Measurements from ENCODE around the gene ALG2.
A peak's percentile ranks its signal among the peaks of the same experiment; 100 is the strongest.
"Not testable (repeated sequence)": the region's sequence is repeated elsewhere in the genome, so short reads cannot be mapped to it uniquely, and the experiment has no call there.

ALG2 gene

GRCh38 chr9:99253134-99253533 is 31.4 kb upstream of the ALG2 start:
- peak; percentile 50 for DNase-seq
- Mint-ChIP-seq H3K27ac (peak overlapping the region; percentile 98), H3K27me3 (no peaks in the 10 kb centered on the region), H3K36me3 (peaks cover 5 to 8% of the 10 kb centered on the region in 2 donors), H3K9me3 (peaks cover 5 to 6% of the 10 kb centered on the region in 2 donors), H3K4me3 (peak overlapping the region; percentile 31 to 70), H3K4me1 (peaks cover 34 to 72% of the 10 kb centered on the region in 2 donors)
- ATAC-seq (replicated peaks), result peak; percentile 51 to 53

GRCh38 chr9:99251157-99251556 is 29.4 kb upstream of the ALG2 start:
- DNase-seq (no peak), ATAC-seq (replicated peaks) (no peak)
- no peaks in the 10 kb centered on the region for H3K27me3 Mint-ChIP-seq
- peaks cover 7 to 9% of the 10 kb centered on the region in 2 donors for H3K9me3 Mint-ChIP-seq
- no peak overlapping the region for H3K27ac Mint-ChIP-seq
- H3K4me3 Mint-ChIP-seq, result no peak overlapping the region
- peaks cover 29 to 65% of the 10 kb centered on the region in 2 donors for H3K4me1 Mint-ChIP-seq
- H3K36me3 Mint-ChIP-seq, result peaks cover 5 to 10% of the 10 kb centered on the region in 2 donors

- DNase-seq (no peak), ATAC-seq (replicated peaks) (peak in 1 of 2 donors; percentile 19)
- Mint-ChIP-seq H3K36me3 (peaks cover 2 to 10% of the 10 kb centered on the region in 2 donors), H3K4me1 (peaks cover 28 to 56% of the 10 kb centered on the region in 2 donors), H3K4me3 (no peak overlapping the region), H3K9me3 (peaks cover 3% of the 10 kb centered on the region in 2 donors), H3K27me3 (no peaks in the 10 kb centered on the region), H3K27ac (peak overlapping the region; percentile 85)
Observed at GRCh38 chr9:99249619-99250018, 27.9 kb upstream of the ALG2 start.

GRCh38 chr9:99244344-99245260 is 22.9 kb upstream of the ALG2 start:
- Mint-ChIP-seq H3K9me3 (peaks cover 3% of the 10 kb centered on the region in 2 donors), H3K4me1 (peaks cover 28 to 50% of the 10 kb centered on the region in 2 donors), H3K36me3 (peaks cover 15 to 45% of the 10 kb centered on the region in 2 donors), H3K27ac (peak overlapping the region; percentile 96), H3K4me3 (peak overlapping the region; percentile 52 to 62), H3K27me3 (no peaks in the 10 kb centered on the region)
- ATAC-seq (replicated peaks) (peak; percentile 97 to 99), DNase-seq (no peak)

GRCh38 chr9:99241106-99241505 is 19.4 kb upstream of the ALG2 start:
- DNase-seq, result no peak
- peaks cover 41 to 65% of the 10 kb centered on the region in 2 donors for H3K4me1 Mint-ChIP-seq

GRCh38 chr9:99239341-99240060 is 17.8 kb upstream of the ALG2 start:
- H3K36me3 Mint-ChIP-seq, result peaks cover 28 to 62% of the 10 kb centered on the region in 2 donors
- H3K4me1 Mint-ChIP-seq, result peaks cover 47 to 74% of the 10 kb centered on the region in 2 donors
- ATAC-seq (replicated peaks) (no peak), DNase-seq (no peak)
- no peaks in the 10 kb centered on the region for H3K27me3 Mint-ChIP-seq
- peak overlapping the region in 1 of 2 donors; percentile 11 for H3K4me3 Mint-ChIP-seq
- peaks cover 2 to 3% of the 10 kb centered on the region in 2 donors for H3K9me3 Mint-ChIP-seq
- peak overlapping the region; percentile 79 for H3K27ac Mint-ChIP-seq

More at GRCh38 chr9:99241106-99241505, 19.4 kb upstream of the ALG2 start:
- ATAC-seq (replicated peaks), result no peak
- H3K4me3 Mint-ChIP-seq, result no peak overlapping the region
- no peaks in the 10 kb centered on the region for H3K27me3 Mint-ChIP-seq
- peaks cover 2 to 3% of the 10 kb centered on the region in 2 donors for H3K9me3 Mint-ChIP-seq
- peaks cover 29 to 56% of the 10 kb centered on the region in 2 donors for H3K36me3 Mint-ChIP-seq
- H3K27ac Mint-ChIP-seq, result no peak overlapping the region

GRCh38 chr9:99238331-99238730 is 16.6 kb upstream of the ALG2 start:
- peak overlapping the region; percentile 67 for H3K27ac Mint-ChIP-seq
- H3K4me1 Mint-ChIP-seq, result peaks cover 48 to 74% of the 10 kb centered on the region in 2 donors
- H3K4me3 Mint-ChIP-seq, result no peak overlapping the region
- DNase-seq, result no peak
- H3K27me3 Mint-ChIP-seq, result no peaks in the 10 kb centered on the region
- H3K9me3 Mint-ChIP-seq, result peaks cover 2 to 3% of the 10 kb centered on the region in 2 donors
- ATAC-seq (replicated peaks), result no peak
- H3K36me3 Mint-ChIP-seq, result peaks cover 32 to 64% of the 10 kb centered on the region in 2 donors

GRCh38 chr9:99237849-99238248 is 16.1 kb upstream of the ALG2 start:
- H3K27ac Mint-ChIP-seq, result peak overlapping the region; percentile 98
- peak overlapping the region in 1 of 2 donors; percentile 39 for H3K4me3 Mint-ChIP-seq
- not testable (repeated sequence) for H3K9me3 Mint-ChIP-seq; H3K27me3 Mint-ChIP-seq; ATAC-seq (replicated peaks); DNase-seq
- H3K36me3 Mint-ChIP-seq, result peaks cover 36 to 64% of the 10 kb centered on the region in 2 donors
- H3K4me1 Mint-ChIP-seq, result peaks cover 51 to 74% of the 10 kb centered on the region in 2 donors

- Mint-ChIP-seq H3K9me3 (peaks cover 2 to 3% of the 10 kb centered on the region in 2 donors), H3K27me3 (no peaks in the 10 kb centered on the region), H3K36me3 (peaks cover 33 to 63% of the 10 kb centered on the region in 2 donors), H3K4me3 (no peak overlapping the region), H3K27ac (peak overlapping the region; percentile 98), H3K4me1 (peaks cover 48 to 74% of the 10 kb centered on the region in 2 donors)
- ATAC-seq (replicated peaks) (no peak), DNase-seq (no peak)
Observed at GRCh38 chr9:99237356-99237755, 15.6 kb upstream of the ALG2 start.

- H3K27ac Mint-ChIP-seq, result peak overlapping the region; percentile 98
- peak; percentile 80 for DNase-seq
- peak overlapping the region; percentile 73 to 75 for H3K4me3 Mint-ChIP-seq
- H3K9me3 Mint-ChIP-seq, result peaks cover 2 to 3% of the 10 kb centered on the region in 2 donors
- H3K36me3 Mint-ChIP-seq, result peaks cover 38 to 64% of the 10 kb centered on the region in 2 donors
- H3K27me3 Mint-ChIP-seq, result no peaks in the 10 kb centered on the region
- peak; percentile 95 to 97 for ATAC-seq (replicated peaks)
- peaks cover 51 to 84% of the 10 kb centered on the region in 2 donors for H3K4me1 Mint-ChIP-seq
Observed at GRCh38 chr9:99235926-99236634, 14.3 kb upstream of the ALG2 start.

- DNase-seq (no peak), ATAC-seq (replicated peaks) (no peak)
- H3K9me3 Mint-ChIP-seq, result peaks cover 2 to 3% of the 10 kb centered on the region in 2 donors
- peaks cover 39 to 68% of the 10 kb centered on the region in 2 donors for H3K36me3 Mint-ChIP-seq
- peaks cover 50 to 86% of the 10 kb centered on the region in 2 donors for H3K4me1 Mint-ChIP-seq
- peak overlapping the region; percentile 19 to 52 for H3K4me3 Mint-ChIP-seq
- H3K27me3 Mint-ChIP-seq, result no peaks in the 10 kb centered on the region
- peak overlapping the region; percentile 98 for H3K27ac Mint-ChIP-seq
Observed at GRCh38 chr9:99235069-99235468, 13.3 kb upstream of the ALG2 start.

- ATAC-seq (replicated peaks), result no peak
- peaks cover 35 to 63% of the 10 kb centered on the region in 2 donors for H3K36me3 Mint-ChIP-seq
- no peak for DNase-seq
- peaks cover 46 to 82% of the 10 kb centered on the region in 2 donors for H3K4me1 Mint-ChIP-seq
- no peaks in the 10 kb centered on the region for H3K27me3 Mint-ChIP-seq
- peak overlapping the region; percentile 19 to 52 for H3K4me3 Mint-ChIP-seq
- peaks cover 2 to 3% of the 10 kb centered on the region in 2 donors for H3K9me3 Mint-ChIP-seq
- peak overlapping the region; percentile 98 for H3K27ac Mint-ChIP-seq
Observed at GRCh38 chr9:99234618-99235017, 12.9 kb upstream of the ALG2 start.

- Mint-ChIP-seq H3K9me3 (no peaks in the 10 kb centered on the region), H3K27me3 (no peaks in the 10 kb centered on the region), H3K27ac (no peak overlapping the region), H3K4me1 (peaks cover 39 to 76% of the 10 kb centered on the region in 2 donors), H3K36me3 (peaks cover 38 to 56% of the 10 kb centered on the region in 2 donors), H3K4me3 (no peak overlapping the region)
- DNase-seq (peak; percentile 28), ATAC-seq (replicated peaks) (no peak)
Observed at GRCh38 chr9:99231711-99232110, 10.0 kb upstream of the ALG2 start.

Data from stimulated activated naive B cell treated with anti-CD40 and anti-IgM and Interleukin-4, amounts not matched to agents 10 μg/mL and 1 μg/mL and 100 μg/mL, for 72 hours (primary cell).